H1 (cell line): Measurements from ENCODE around the gene ZNF366. TPM values are rescaled to one million over a fixed set of nuclear protein-coding genes. Genes with fewer than 3 reads are reported as not detected.

Experiments
- CTCF ChIA-PET: fragments of 300-600 bp; sonication (Branson Sonifier 250); formaldehyde crosslinking; loops from one replicate; lab custom pipeline; 2021; ENCODE audit not compliant: partially characterized antibody; lab: Charles Lee
- POLR2A ChIA-PET: fragments of 300-600 bp; sonication (Branson Sonifier 250); formaldehyde crosslinking; loops from one replicate; lab custom pipeline; 2021; ENCODE audit warnings: inconsistent platforms; ENCODE audit not compliant: partially characterized antibody; lab: Charles Lee
- DNase-seq, 2 experiments: peaks; one replicate each; pipeline versions ENCODE4 v3.0.0 to v3.0.0-alpha.2; 2010 to 2022; ENCODE audit warnings: low spot score in 2 of 2, low read depth in 1 of 2, mixed read lengths in 1 of 2
- FAIRE-seq: peaks from 2 replicates; lab custom pipeline; 2011; peaks lifted over from hg19 to GRCh38; lab: Jason Lieb, UNC
- H2AFZ ChIP-seq: 2 replicates; pipeline ENCODE4 v1.8.1; 2012; ENCODE audit warnings: low read length, inconsistent platforms
- H2AK5ac ChIP-seq: 2 replicates; pipeline ENCODE4 v1.6.1; 2013; ENCODE audit warnings: low read depth, low read length
- H2BK120ac ChIP-seq: replicated peaks from 2 replicates; pipeline ENCODE3; 2013; ENCODE audit warnings: low read depth, low read length, inconsistent platforms
- H2BK12ac ChIP-seq: 2 replicates; pipeline ENCODE4 v1.6.1; 2013; ENCODE audit warnings: low read depth, low read length
- H2BK15ac ChIP-seq: 2 replicates; pipeline ENCODE4 v1.6.1; 2013; ENCODE audit warnings: low read length
- H2BK20ac ChIP-seq: 2 replicates; pipeline ENCODE4 v1.6.1; 2013; ENCODE audit warnings: low read length
- H2BK5ac ChIP-seq: 2 replicates; pipeline ENCODE4 v1.6.1; 2013; ENCODE audit warnings: low read depth, low read length
- H3K14ac ChIP-seq: 2 replicates; pipeline ENCODE4 v1.6.1; 2013; ENCODE audit warnings: inconsistent platforms; ENCODE audit not compliant: insufficient read length
- H3K18ac ChIP-seq: 2 replicates; pipeline ENCODE4 v1.6.1; 2013; ENCODE audit warnings: low read length; ENCODE audit errors: extremely low read depth
- H3K23ac ChIP-seq: 2 replicates; pipeline ENCODE4 v1.6.1; 2013; ENCODE audit warnings: inconsistent platforms; ENCODE audit not compliant: insufficient read length
- H3K23me2 ChIP-seq: 2 replicates; pipeline ENCODE4 v1.6.1; 2013; ENCODE audit warnings: low read depth, low read length
- H3K27ac ChIP-seq: 2 replicates; pipeline ENCODE4 v1.6.1; 2011; ENCODE audit warnings: low read depth, low read length, inconsistent platforms
- H3K27me3 ChIP-seq, 4 experiments: replicated peaks in 1 of 4; 1 replicate in 1 of 4; 2 replicates in 3 of 4; pipeline versions ENCODE4 v1.6.1 to v1.8.1; 2011 to 2013; ENCODE audit warnings: low read length in 3 of 4, mild to moderate bottlenecking in 3 of 4, inconsistent platforms in 2 of 4, mixed read lengths in 2 of 4, moderate library complexity in 1 of 4; ENCODE audit not compliant: control insufficient read depth in 3 of 4, insufficient read depth in 3 of 4; ENCODE audit errors: extremely low read depth in 1 of 4
- H3K36me3 ChIP-seq, 4 experiments: 2 replicates each; pipeline versions ENCODE4 v1.6.1 to v1.8.1; 2011 to 2013; ENCODE audit warnings: mild to moderate bottlenecking in 4 of 4, low read length in 3 of 4, moderate library complexity in 2 of 4, control low read depth in 1 of 4, inconsistent platforms in 1 of 4; ENCODE audit not compliant: insufficient read depth in 4 of 4, control insufficient read depth in 2 of 4
- H3K4ac ChIP-seq: replicated peaks from 2 replicates; pipeline ENCODE3; 2013; ENCODE audit warnings: low read length, low read depth, mixed read lengths, inconsistent platforms; ENCODE audit not compliant: insufficient read length
- H3K4me1 ChIP-seq, 4 experiments: replicated peaks in 1 of 4; 1 replicate in 1 of 4; 2 replicates in 3 of 4; pipeline versions ENCODE4 v1.6.1 to v1.8.1; 2011 to 2013; ENCODE audit warnings: low read length in 3 of 4, inconsistent platforms in 2 of 4, mixed read lengths in 1 of 4; ENCODE audit not compliant: insufficient read depth in 4 of 4, control insufficient read depth in 3 of 4
- H3K4me2 ChIP-seq, 2 experiments: 2 replicates each; pipeline versions ENCODE4 v1.6.1 to v1.8.1; 2011 to 2013; ENCODE audit warnings: low read depth in 2 of 2, low read length in 2 of 2, control low read depth in 1 of 2, inconsistent platforms in 1 of 2, mild to moderate bottlenecking in 1 of 2; ENCODE audit not compliant: insufficient read depth in 1 of 2
- H3K4me3 ChIP-seq, 4 experiments: fragments of 200-600, 300-600 bp in 1 of 4; sonication (generic), shearing (Covaris generic), sonication (Bioruptor Twin) in 1 of 4; 2 replicates each; pipeline versions ENCODE4 v1.5.1 to v1.8.1; 2011 to 2016; ENCODE audit warnings: low read length in 4 of 4, low read depth in 3 of 4, control low read depth in 2 of 4, inconsistent platforms in 2 of 4, mild to moderate bottlenecking in 2 of 4, mixed read lengths in 1 of 4, moderate library complexity in 1 of 4; ENCODE audit not compliant: insufficient read depth in 2 of 4; ENCODE audit errors: extremely low read depth in 1 of 4
- H3K56ac ChIP-seq: replicated peaks from 2 replicates; pipeline ENCODE3; 2013; ENCODE audit warnings: low read depth, mild to moderate bottlenecking, mixed read lengths, low read length, inconsistent platforms; ENCODE audit not compliant: insufficient read length
- H3K79me1 ChIP-seq: 2 replicates; pipeline ENCODE4 v1.6.1; 2013; ENCODE audit warnings: low read depth, low read length, control low read depth
- H3K79me2 ChIP-seq, 2 experiments: 2 replicates each; pipeline versions ENCODE4 v1.6.1 to v1.8.1; 2012 to 2013; ENCODE audit warnings: low read length in 2 of 2, mild to moderate bottlenecking in 2 of 2, inconsistent platforms in 1 of 2; ENCODE audit not compliant: insufficient read depth in 2 of 2, control insufficient read depth in 1 of 2
- H3K9ac ChIP-seq, 4 experiments: replicated peaks in 1 of 4; 1 replicate in 1 of 4; 2 replicates in 3 of 4; pipeline versions ENCODE4 v1.6.1 to v1.8.1; 2011 to 2013; ENCODE audit warnings: low read depth in 3 of 4, low read length in 3 of 4, control low read depth in 2 of 4, mild to moderate bottlenecking in 2 of 4, moderate library complexity in 2 of 4, inconsistent platforms in 1 of 4; ENCODE audit errors: extremely low read depth in 1 of 4
- H3K9me3 ChIP-seq, 2 experiments: 2 replicates each; pipeline versions ENCODE4 v1.6.1 to v1.8.1; 2012 to 2013; ENCODE audit warnings: mild to moderate bottlenecking in 2 of 2, moderate library complexity in 2 of 2, control low read depth in 1 of 2, inconsistent platforms in 1 of 2, low read depth in 1 of 2, low read length in 1 of 2, mixed read lengths in 1 of 2; ENCODE audit not compliant: insufficient read depth in 2 of 2
- H4K20me1 ChIP-seq, 2 experiments: replicated peaks in 1 of 2; 2 replicates each; pipeline versions ENCODE3 to v1.8.1; 2011 to 2013; ENCODE audit warnings: inconsistent platforms in 2 of 2, low read length in 2 of 2, mild to moderate bottlenecking in 1 of 2; ENCODE audit not compliant: insufficient read depth in 2 of 2, control insufficient read depth in 1 of 2
- H4K5ac ChIP-seq: 2 replicates; pipeline ENCODE4 v1.6.1; 2013; ENCODE audit warnings: low read length, low read depth, mixed read lengths, inconsistent platforms; ENCODE audit not compliant: insufficient read length
- H4K8ac ChIP-seq: 2 replicates; pipeline ENCODE4 v1.8.0; 2013; ENCODE audit warnings: mild to moderate bottlenecking, moderate library complexity, low read length, inconsistent platforms; ENCODE audit not compliant: insufficient read depth; ENCODE audit errors: extremely low read depth
- H4K91ac ChIP-seq: replicated peaks from 2 replicates; pipeline ENCODE3; 2013; ENCODE audit warnings: low read length, mixed read lengths, inconsistent platforms; ENCODE audit not compliant: insufficient read length
- CTCF ChIP-seq, 3 experiments: IDR thresholded peaks; 1 replicate in 2 of 3; 2 replicates in 1 of 3; pipeline versions ENCODE4 v1.5.1 to v1.6.1; 2011; ENCODE audit warnings: low read length in 3 of 3, mild to moderate bottlenecking in 3 of 3, inconsistent platforms in 2 of 3, low read depth in 1 of 3, moderate library complexity in 1 of 3; ENCODE audit not compliant: insufficient read depth in 1 of 3; ENCODE audit errors: control extremely low read depth in 1 of 3
- EGR1 ChIP-seq: IDR thresholded peaks from 2 replicates; pipeline ENCODE4 v1.6.1; 2011; ENCODE audit warnings: low read depth, low read length, borderline replicate concordance
- JUND ChIP-seq: IDR thresholded peaks from 2 replicates; pipeline ENCODE4 v1.6.1; 2011; ENCODE audit warnings: mild to moderate bottlenecking, improper control_type of control experiment, low read length
- POLR2AphosphoS5 ChIP-seq: IDR thresholded peaks from 2 replicates; pipeline ENCODE4 v1.6.1; 2011; ENCODE audit warnings: low read depth, low read length
- POU5F1 ChIP-seq: IDR thresholded peaks from 2 replicates; pipeline ENCODE4 v1.6.1; 2011; ENCODE audit warnings: low read depth, mild to moderate bottlenecking, low read length, moderate library complexity
- RAD21 ChIP-seq, 2 experiments: IDR thresholded peaks in 1 of 2; conservative IDR thresholded peaks in 1 of 2; 2 replicates each; pipeline ENCODE4 v1.6.1; 2011; ENCODE audit warnings: low read depth in 2 of 2, low read length in 2 of 2, improper control_type of control experiment in 1 of 2, inconsistent platforms in 1 of 2, mild to moderate bottlenecking in 1 of 2, moderate library complexity in 1 of 2
- SIRT6 ChIP-seq: IDR thresholded peaks from one replicate; pipeline ENCODE4 v1.7.1; 2012; ENCODE audit warnings: low read length, inconsistent platforms
- SP2 ChIP-seq: IDR thresholded peaks from 2 replicates; pipeline ENCODE4 v1.6.1; 2012; ENCODE audit warnings: mild to moderate bottlenecking, low read length, inconsistent platforms
- SP4 ChIP-seq: IDR thresholded peaks from 2 replicates; pipeline ENCODE4 v1.6.1; 2012; ENCODE audit warnings: low read length, inconsistent platforms
- TAF1 ChIP-seq: IDR thresholded peaks from 2 replicates; pipeline ENCODE4 v1.6.1; 2011; ENCODE audit warnings: mild to moderate bottlenecking, low read depth, low read length
- YY1 ChIP-seq: IDR thresholded peaks from 2 replicates; pipeline ENCODE4 v1.6.1; 2011; ENCODE audit warnings: low read depth, mild to moderate bottlenecking, low read length
- WGBS, 2 experiments: shearing (Covaris generic) in 1 of 2; methylation state at CpG; one replicate each; pipeline versions ENCODE4 v1.1.6 to v1.1.7; 2013 to 2015; ENCODE audit warnings: low lambda C conversion rate in 2 of 2, mixed read lengths in 2 of 2, inconsistent platforms in 1 of 2, low coverage in 1 of 2, missing lambda C conversion rate in 1 of 2; ENCODE audit not compliant: insufficient replicate concordance in 2 of 2, insufficient coverage in 1 of 2, insufficient read length in 1 of 2; ENCODE audit errors: extremely low coverage in 1 of 2, missing lambda C conversion rate in 1 of 2; 5-methylcytosine and 5-hydroxymethylcytosine counted together
- polyA plus RNA-seq, 7 experiments: library from polyadenylated mRNA; depleted of rRNA in 3 of 7; stranded (reverse) in 5 of 7; unstranded in 2 of 7; fragments of >200 nt in 5 of 7; fragments of 200-250 nt in 2 of 7; gene quantifications; 1 replicate in 5 of 7; 2 replicates in 1 of 7; 4 replicates in 1 of 7; pipeline versions ENCODE4 v1.2.1 to v1.2.3, GENCODE V29; 2011 to 2013; ENCODE audit warnings: missing spikeins in 2 of 7, mixed read lengths in 2 of 7
- total RNA-seq: library from RNA; stranded (reverse); fragmentation: NEBNext Ultra II Directional; extraction: Animal tissue kit (Norgen Biotek cat#: 25700); gene quantifications from 2 replicates; pipeline ENCODE4 v1.2.1, GENCODE V29; 2021

ZNF366 gene
- total and polyA plus RNA-seq, 2 of the 8 experiments (the other 6 are each of a cell fraction or from before 2014, with no cell fraction given), result not detected

- Histone ChIP-seq H4K5ac (no peak overlapping the region), H3K14ac (no peak overlapping the region), H3K36me3 (no peaks in the 10 kb centered on the region), H3K4ac (no peak overlapping the region), H3K79me1 (no peaks in the 10 kb centered on the region), H2AFZ (no peak overlapping the region), H3K23ac (no peak overlapping the region), H4K91ac (no peak overlapping the region), H3K23me2 (no peaks in the 10 kb centered on the region), H3K9ac (no peak overlapping the region), H3K79me2 (no peaks in the 10 kb centered on the region), H3K27me3 (no peaks in the 10 kb centered on the region; a peak in 1 of 7 replicates), H2BK20ac (no peak overlapping the region), H2BK12ac (no peak overlapping the region), H2BK5ac (no peak overlapping the region), H2BK120ac (no peak overlapping the region), H2AK5ac (no peak overlapping the region), H3K56ac (no peak overlapping the region), H3K4me1 (peaks cover 0 to 6% (median 1%) of the 10 kb centered on the region in 4 experiments; a peak in 2 of 7 replicates), H3K9me3 (no peaks in the 10 kb centered on the region), H3K27ac (no peak overlapping the region), H3K4me3 (no peak overlapping the region), H2BK15ac (no peak overlapping the region), H4K20me1 (no peaks in the 10 kb centered on the region), H3K18ac (no peak overlapping the region), H4K8ac (no peak overlapping the region), H3K4me2 (no peak overlapping the region)
- WGBS, 2 experiments, result 89% methylated on average over 8 of the region's 8 CpGs; no CpG with 5 or more reads in 1 of the 2 experiments
- ChIA-PET CTCF (interaction anchor here (0.9 to 3.0 kb wide), 4 partner anchors 18 to 101 kb away, joined by 3 to 7 read pairs (median 3); no protein-coding TSS in a partner anchor), POLR2A (interaction anchor here (0.6 kb wide), 1 partner anchor 8 kb away, joined by 3 read pairs; no protein-coding TSS in a partner anchor)
- DNase-seq (no peak), FAIRE-seq (no peak)
- TF ChIP-seq CTCF (IDR thresholded peaks at IDR 0.05; ENCODE audit: control extremely low read depth in 1 of 3, insufficient read depth in 1 of 3, low read depth in 1 of 3, low read length in 3 of 3), result peak in 1 of 3 experiments; percentile 10; a peak in 1 of 4 replicates
- TF ChIP-seq SIRT6, result no peak
- TF ChIP-seq SP4, result no peak
- TF ChIP-seq POLR2AphosphoS5, result no peak
- no peak for TF ChIP-seq JUND
- TF ChIP-seq POU5F1, result no peak
- no peak for TF ChIP-seq SP2
- no peak for TF ChIP-seq RAD21 (IDR thresholded peaks at IDR 0.05 in 1 of 2, conservative IDR thresholded peaks at IDR 0.05 in 1 of 2; ENCODE audit: low read depth in 2 of 2, low read length in 2 of 2)
- no peak for TF ChIP-seq TAF1
- no peak for TF ChIP-seq YY1
- TF ChIP-seq EGR1, result no peak
These were observed 50.7 kb downstream of the ZNF366 start for GRCh38 chr5:72456391-72457074.
